ENCODE measurements around the gene CD52. TPM values are rescaled to one million over a fixed set of nuclear protein-coding genes. Genes with fewer than 3 reads are reported as not detected.

Gene CD52, protein sequence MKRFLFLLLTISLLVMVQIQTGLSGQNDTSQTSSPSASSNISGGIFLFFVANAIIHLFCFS
- total RNA-seq: 449 and 499 TPM in 2 replicates

- ChIA-PET POLR2A (interaction anchor here (0.6 to 14.1 kb wide), 12 partner anchors 10 to 1904 kb away, joined by 3 to 1638 read pairs (median 5); partner anchors contain the start of genes CEP85, HMGN2, SH3BGRL3 and STPG1), CTCF (interaction anchor here (1.2 to 11.7 kb wide), 6 partner anchors 10 to 148 kb away, joined by 3 to 372 read pairs (median 10); partner anchors contain the start of genes CEP85, SH3BGRL3 and ZNF593)
- DNase-seq (peak; percentile 36), ATAC-seq (ENCODE audit: low read depth) (peak; percentile 64)
- Mint-ChIP-seq H3K27ac (peak within 1 kb of the TSS; percentile 98), H3K27me3 (no peaks in the 10 kb centered on the region), H3K4me1 (peaks cover 96% of the 10 kb centered on the region), H3K36me3 (ENCODE audit: low read depth) (peaks cover 35% of the 10 kb centered on the region), H3K9me3 (no peaks in the 10 kb centered on the region), H3K4me3 (peak within 1 kb of the TSS; percentile 96)
- intact Hi-C loops (cut with micrococcal nuclease): loop anchor here (1.0 kb wide), 1 partner anchor 83 kb away; the partner anchor contains the start of gene CEP85
- no peak for TF ChIP-seq CTCF (IDR thresholded peaks at IDR 0.05)
Observed at GRCh38 chr1:26317612-26318337, at the start of gene CD52. Gene CD52 (plus strand): TSS chr1:26317958. CDS start chr1:26318018, 60 bp downstream.

DNA sequence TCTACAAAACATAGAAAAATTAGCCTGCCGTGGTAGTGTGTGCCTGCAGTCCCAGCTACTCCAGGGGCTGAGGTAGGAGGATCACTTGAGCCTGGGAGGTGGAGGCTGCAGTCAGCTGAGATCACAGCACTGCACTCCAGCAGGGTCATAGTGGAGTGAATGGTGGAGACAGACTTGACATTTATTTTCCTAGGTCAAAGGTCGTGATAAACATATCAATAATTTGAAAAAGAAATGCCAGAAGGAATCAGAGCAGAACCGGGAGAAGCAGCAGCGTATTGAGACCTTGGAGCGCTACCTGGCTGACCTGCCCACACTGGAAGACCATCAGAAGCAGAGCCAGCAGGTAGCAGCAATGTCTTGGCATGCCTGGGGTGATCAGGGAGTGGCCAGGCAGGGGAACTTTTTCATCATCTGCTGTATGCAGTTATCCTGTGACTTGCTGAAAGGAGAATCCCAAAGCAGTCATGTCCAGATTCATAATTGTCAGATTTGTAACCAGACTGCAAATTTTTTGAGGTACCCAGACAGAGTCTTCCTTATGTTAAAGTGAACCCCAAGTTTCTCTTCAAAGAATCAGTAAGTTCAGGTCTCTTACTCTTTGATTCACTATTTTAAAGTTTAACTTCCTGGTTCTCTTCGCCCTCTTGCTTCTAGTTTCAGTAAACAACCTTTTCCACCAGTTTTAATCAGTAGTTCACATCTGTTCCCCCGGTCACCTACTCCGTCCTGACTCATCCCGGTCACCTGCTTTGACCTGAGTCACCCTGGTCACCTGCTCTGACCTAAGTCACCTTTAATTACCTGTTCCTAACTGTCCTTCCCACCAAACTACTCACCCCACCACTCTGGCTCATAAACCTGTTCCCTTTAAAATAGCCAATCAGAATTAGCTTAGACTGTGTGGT is 49.2 kb upstream of the CD52 start:
- TF ChIP-seq CTCF (IDR thresholded peaks at IDR 0.05): no peak
- H3K9me3 Mint-ChIP-seq: peaks cover 7% of the 10 kb centered on the region
- H3K4me3 Mint-ChIP-seq: no peak overlapping the region
- no peaks in the 10 kb centered on the region for H3K27me3 Mint-ChIP-seq
- CTCF ChIA-PET: interaction anchor here (0.8 to 1.6 kb wide), 2 partner anchors 7 to 54 kb away, joined by 3 to 6 read pairs; no protein-coding TSS in a partner anchor
- intact Hi-C loops (cut with micrococcal nuclease): no loop called here
- no peak for ATAC-seq (ENCODE audit: low read depth)
- H3K27ac Mint-ChIP-seq: no peak overlapping the region
- H3K36me3 Mint-ChIP-seq (ENCODE audit: low read depth): peaks cover 55% of the 10 kb centered on the region
- DNase-seq: no peak
- peaks cover 11% of the 10 kb centered on the region for H3K4me1 Mint-ChIP-seq
- POLR2A ChIA-PET: no interaction called here

GRCh38 chr1:26269198-26269550 is 48.6 kb upstream of the CD52 start:
- POLR2A ChIA-PET: no interaction called here
- no peak for TF ChIP-seq CTCF (IDR thresholded peaks at IDR 0.05)

GRCh38 chr1:26274801-26275425 is 42.8 kb upstream of the CD52 start:
- no peak for ATAC-seq (ENCODE audit: low read depth)
- H3K4me3 Mint-ChIP-seq: no peak overlapping the region
- POLR2A ChIA-PET: interaction anchor here (1.5 to 21.5 kb wide), 4 partner anchors 13 to 45 kb away, joined by 4 to 1638 read pairs (median 54); partner anchors contain the start of genes CD52 and CEP85
- peak overlapping the region; percentile 60 for H3K27ac Mint-ChIP-seq
- no peaks in the 10 kb centered on the region for H3K9me3 Mint-ChIP-seq
- no peaks in the 10 kb centered on the region for H3K27me3 Mint-ChIP-seq
- H3K4me1 Mint-ChIP-seq: peaks cover 45% of the 10 kb centered on the region
- TF ChIP-seq CTCF (IDR thresholded peaks at IDR 0.05): no peak
- H3K36me3 Mint-ChIP-seq (ENCODE audit: low read depth): peaks cover 38% of the 10 kb centered on the region
- intact Hi-C loops (cut with micrococcal nuclease): loop anchor here (1.0 to 5.0 kb wide), 6 partner anchors 43 to 157 kb away; partner anchors contain the start of genes CEP85 and DHDDS
- CTCF ChIA-PET: interaction anchor here (0.6 to 9.3 kb wide), 14 partner anchors 7 to 168 kb away, joined by 3 to 240 read pairs (median 8); partner anchors contain the start of genes CD52, CEP85 and ZNF593
- no peak for DNase-seq

More at GRCh38 chr1:26269198-26269550, 48.6 kb upstream of the CD52 start:
- no peak for ATAC-seq (ENCODE audit: low read depth)
- no peak for DNase-seq
- Mint-ChIP-seq H3K27ac (no peak overlapping the region), H3K4me3 (no peak overlapping the region), H3K9me3 (peaks cover 7% of the 10 kb centered on the region), H3K27me3 (no peaks in the 10 kb centered on the region), H3K4me1 (peaks cover 11% of the 10 kb centered on the region), H3K36me3 (ENCODE audit: low read depth) (peaks cover 50% of the 10 kb centered on the region)
- CTCF ChIA-PET: no interaction called here
- intact Hi-C loops (cut with micrococcal nuclease): no loop called here

All from activated B cell treated with CpG ODN at 0.5 μM for 24 hours (primary cell).